T-helper 1 cell treated with Interleukin-12 subunit alpha and Interleukin-12 subunit beta and Interleukin-4 antibody, amounts not matched to agents 30 ng/mL and 1 ng/mL, for 36 hours (primary cell): ENCODE data around the gene ZNF599. TPM values are rescaled to one million over a fixed set of nuclear protein-coding genes. Genes with fewer than 3 reads are reported as not detected.

Experiments used
- total RNA-seq: library from RNA; stranded (reverse); gene quantifications from 2 replicates; pipeline ENCODE4 v1.2.3, GENCODE V29; 2022

The ZNF599 gene
- total RNA-seq, 1 donor from 2014 or later: 3.5 TPM

Other genes with a start within 250 kb of the ZNF599 start
- 0.32 and 0.83 TPM in 2 replicates for gene SCGB2B2, start 96.1 kb downstream of the ZNF599 start, total RNA-seq
- gene ZNF302, start 95.5 kb downstream of the ZNF599 start, total RNA-seq: 23.9 and 24.0 TPM in 2 replicates
- gene ZNF181, start 39.0 kb downstream of the ZNF599 start, total RNA-seq: 6.5 and 6.8 TPM in 2 replicates
- 3.2 and 3.5 TPM in 2 replicates for gene ZNF30, start 153.7 kb upstream of the ZNF599 start, total RNA-seq
- gene ZNF792, start 191.0 kb upstream of the ZNF599 start, total RNA-seq: 12.4 and 14.0 TPM in 2 replicates
- 76.6 and 78.3 TPM in 2 replicates for gene GRAMD1A, start 227.1 kb upstream of the ZNF599 start, total RNA-seq